Osteoblast (primary cell): ENCODE data around the gene GPC5. TPM values are rescaled to one million over a fixed set of nuclear protein-coding genes. Genes with fewer than 3 reads are reported as not detected.

ENCODE experiments used
- DNase-seq: peaks from one replicate; pipeline ENCODE4 v3.0.0; 2011; ENCODE audit warnings: low spot score, mixed read lengths; ENCODE audit not compliant: insufficient read length; ENCODE audit errors: missing footprints
- H2AFZ ChIP-seq: 2 replicates; pipeline ENCODE4 v1.6.0; 2011; ENCODE audit warnings: mild to moderate bottlenecking, low read length
- H3K27ac ChIP-seq: 2 replicates; pipeline ENCODE4 v1.5.1; 2011; ENCODE audit warnings: mild to moderate bottlenecking, low read depth, low read length, moderate library complexity
- H3K27me3 ChIP-seq: 2 replicates; pipeline ENCODE4 v1.6.0; 2012; ENCODE audit warnings: mild to moderate bottlenecking, control low read depth, inconsistent platforms, low read length, moderate library complexity; ENCODE audit not compliant: insufficient read depth
- H3K36me3 ChIP-seq: 2 replicates; pipeline ENCODE4 v1.5.1; 2011; ENCODE audit warnings: mild to moderate bottlenecking, low read length, control low read depth, moderate library complexity; ENCODE audit not compliant: insufficient read depth
- H3K4me1 ChIP-seq: 2 replicates; pipeline ENCODE4 v1.5.1; 2011; ENCODE audit warnings: mild to moderate bottlenecking, low read length, control low read depth, moderate library complexity; ENCODE audit not compliant: insufficient read depth
- H3K4me2 ChIP-seq: 2 replicates; pipeline ENCODE4 v1.6.0; 2011; ENCODE audit warnings: mild to moderate bottlenecking, low read length; ENCODE audit not compliant: insufficient read depth
- H3K4me3 ChIP-seq: fragments of 200-600 bp; sonication (generic); 3 replicates; pipeline ENCODE4 v1.5.1; 2012; ENCODE audit warnings: mild to moderate bottlenecking, low read length, inconsistent platforms; ENCODE audit not compliant: insufficient read depth
- H3K79me2 ChIP-seq: 2 replicates; pipeline ENCODE4 v1.6.0; 2012; ENCODE audit warnings: mild to moderate bottlenecking, low read length, control low read depth, inconsistent platforms; ENCODE audit not compliant: insufficient read depth
- H3K9me3 ChIP-seq: 2 replicates; pipeline ENCODE4 v1.5.1; 2011; ENCODE audit warnings: low read depth, low read length, control low read depth
- H4K20me1 ChIP-seq: 2 replicates; pipeline ENCODE4 v1.6.0; 2012; ENCODE audit warnings: mild to moderate bottlenecking, low read length, control low read depth; ENCODE audit not compliant: insufficient read depth
- total RNA-seq: library from RNA; depleted of rRNA; stranded (reverse); fragments of >200 nt; gene quantifications from 2 replicates; pipeline ENCODE4 v1.2.3, GENCODE V29; 2012
- TF ChIP-seq, protein P1 (sequence below): IDR thresholded peaks from 2 replicates; pipeline ENCODE4 v1.5.1; 2011; ENCODE audit warnings: mild to moderate bottlenecking, low read depth, low read length, moderate library complexity; ENCODE audit errors: extremely low read depth

GPC5 gene
- total RNA-seq, 1 donor: 0.36 TPM

DNA sequence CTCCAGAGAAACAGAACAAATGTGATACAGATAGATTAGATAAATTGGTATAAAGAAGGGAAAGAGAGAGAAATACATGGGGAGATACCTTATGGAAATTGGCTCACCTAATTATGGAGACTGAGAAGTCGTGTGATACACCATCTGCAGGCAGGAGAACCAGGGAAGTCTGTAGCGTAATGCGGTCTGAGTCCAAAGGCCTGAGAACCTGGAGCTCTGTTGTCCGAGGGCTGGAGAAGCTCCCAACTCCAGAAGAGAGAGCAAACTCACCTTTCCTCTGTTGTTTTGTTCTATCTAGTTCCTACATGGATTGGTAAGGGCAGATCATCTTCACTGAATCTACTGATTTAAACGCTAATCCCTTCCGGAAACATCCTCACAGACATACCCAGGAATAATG lies 1179.9 kb downstream of the GPC5 start:
- Histone ChIP-seq H2AFZ (no peak overlapping the region), H3K36me3 (no peaks in the 10 kb centered on the region), H3K79me2 (no peaks in the 10 kb centered on the region), H3K27me3 (no peaks in the 10 kb centered on the region), H3K4me2 (no peak overlapping the region), H3K4me1 (no peaks in the 10 kb centered on the region), H3K9me3 (no peaks in the 10 kb centered on the region), H4K20me1 (no peaks in the 10 kb centered on the region), H3K27ac (no peak overlapping the region), H3K4me3 (no peak overlapping the region)
- TF ChIP-seq, protein P1, sequence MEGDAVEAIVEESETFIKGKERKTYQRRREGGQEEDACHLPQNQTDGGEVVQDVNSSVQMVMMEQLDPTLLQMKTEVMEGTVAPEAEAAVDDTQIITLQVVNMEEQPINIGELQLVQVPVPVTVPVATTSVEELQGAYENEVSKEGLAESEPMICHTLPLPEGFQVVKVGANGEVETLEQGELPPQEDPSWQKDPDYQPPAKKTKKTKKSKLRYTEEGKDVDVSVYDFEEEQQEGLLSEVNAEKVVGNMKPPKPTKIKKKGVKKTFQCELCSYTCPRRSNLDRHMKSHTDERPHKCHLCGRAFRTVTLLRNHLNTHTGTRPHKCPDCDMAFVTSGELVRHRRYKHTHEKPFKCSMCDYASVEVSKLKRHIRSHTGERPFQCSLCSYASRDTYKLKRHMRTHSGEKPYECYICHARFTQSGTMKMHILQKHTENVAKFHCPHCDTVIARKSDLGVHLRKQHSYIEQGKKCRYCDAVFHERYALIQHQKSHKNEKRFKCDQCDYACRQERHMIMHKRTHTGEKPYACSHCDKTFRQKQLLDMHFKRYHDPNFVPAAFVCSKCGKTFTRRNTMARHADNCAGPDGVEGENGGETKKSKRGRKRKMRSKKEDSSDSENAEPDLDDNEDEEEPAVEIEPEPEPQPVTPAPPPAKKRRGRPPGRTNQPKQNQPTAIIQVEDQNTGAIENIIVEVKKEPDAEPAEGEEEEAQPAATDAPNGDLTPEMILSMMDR: no peak
- DNase-seq: no peak

DNA sequence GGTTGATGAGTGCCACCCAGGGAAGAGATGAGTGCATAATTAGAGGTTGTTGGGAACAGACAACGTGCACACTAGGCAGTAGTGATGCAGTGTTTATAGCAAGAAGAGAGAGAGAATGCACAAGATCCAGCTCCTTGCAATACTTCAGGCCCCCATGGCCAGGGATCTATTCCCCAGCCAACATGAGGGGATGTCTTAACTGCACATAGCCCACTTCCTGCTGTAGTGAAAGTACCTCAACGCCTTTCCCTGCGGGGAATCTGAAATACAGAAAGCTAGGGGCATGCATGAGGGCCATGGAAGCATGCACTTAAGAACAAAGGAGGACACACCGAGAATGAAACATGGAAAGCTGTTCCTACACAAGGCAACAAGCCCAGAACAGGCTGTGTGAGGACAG lies 1191.5 kb downstream of the GPC5 start:
- Histone ChIP-seq H3K79me2 (no peaks in the 10 kb centered on the region), H3K4me3 (no peak overlapping the region), H3K9me3 (peaks cover 4% of the 10 kb centered on the region), H3K27me3 (no peaks in the 10 kb centered on the region), H4K20me1 (no peaks in the 10 kb centered on the region), H3K4me2 (no peak overlapping the region), H3K27ac (no peak overlapping the region), H2AFZ (no peak overlapping the region), H3K36me3 (no peaks in the 10 kb centered on the region), H3K4me1 (no peaks in the 10 kb centered on the region)
- TF ChIP-seq, protein P1: no peak
- no peak for DNase-seq

DNA sequence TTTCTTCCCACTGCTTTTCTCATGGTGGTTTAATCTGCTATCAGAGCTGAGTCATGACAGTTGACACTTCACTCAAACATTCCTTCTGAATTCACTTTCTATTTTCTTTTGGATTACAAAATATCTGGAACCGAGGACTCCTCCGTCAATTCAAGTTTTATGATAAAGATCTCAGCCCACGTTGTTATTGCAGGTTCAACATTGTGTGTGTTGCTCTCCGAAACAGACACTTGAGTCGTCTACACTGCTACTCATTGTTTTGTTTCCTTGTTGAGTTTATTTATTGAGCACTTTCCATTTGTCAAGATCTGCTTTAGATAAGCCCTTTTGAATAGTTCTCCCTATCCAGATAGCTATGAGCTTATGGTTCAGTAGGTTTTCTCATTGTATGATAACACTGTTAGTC lies 1192.1 kb downstream of the GPC5 start:
- Histone ChIP-seq H3K36me3 (no peaks in the 10 kb centered on the region), H3K4me3 (no peak overlapping the region), H3K4me2 (no peak overlapping the region), H3K4me1 (no peaks in the 10 kb centered on the region), H3K79me2 (no peaks in the 10 kb centered on the region), H2AFZ (no peak overlapping the region), H3K27me3 (no peaks in the 10 kb centered on the region), H3K27ac (no peak overlapping the region), H3K9me3 (peaks cover 4% of the 10 kb centered on the region), H4K20me1 (no peaks in the 10 kb centered on the region)
- no peak for DNase-seq
- TF ChIP-seq, protein P1: no peak

DNA sequence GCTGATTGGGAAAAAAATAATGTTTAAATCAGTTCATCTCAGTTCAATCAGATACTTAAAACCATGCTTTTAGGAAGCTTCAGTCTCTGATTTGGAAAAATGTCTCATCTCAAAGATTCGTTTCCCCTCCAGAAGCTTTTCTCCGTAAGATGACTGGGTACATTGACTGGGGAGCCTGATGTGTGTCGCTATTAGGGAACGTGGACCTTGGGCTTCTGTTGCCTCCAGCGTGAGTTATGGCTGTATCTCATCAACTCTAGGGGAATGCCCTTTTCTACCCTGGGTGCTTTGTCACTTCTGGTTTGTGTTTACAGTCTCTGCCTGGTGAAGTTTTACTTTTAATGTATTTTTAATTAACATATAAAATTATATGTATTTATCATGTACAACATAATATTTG lies 1192.7 kb downstream of the GPC5 start:
- no peak for DNase-seq
- H3K27ac ChIP-seq: no peak overlapping the region
- H4K20me1 ChIP-seq: no peaks in the 10 kb centered on the region
- H3K27me3 ChIP-seq: no peaks in the 10 kb centered on the region
- no peaks in the 10 kb centered on the region for H3K79me2 ChIP-seq
- TF ChIP-seq, protein P1: no peak
- no peak overlapping the region for H2AFZ ChIP-seq
- peaks cover 4% of the 10 kb centered on the region for H3K9me3 ChIP-seq
- no peaks in the 10 kb centered on the region for H3K36me3 ChIP-seq
- no peak overlapping the region for H3K4me2 ChIP-seq
- H3K4me3 ChIP-seq: no peak overlapping the region
- H3K4me1 ChIP-seq: no peaks in the 10 kb centered on the region
